Loucy (cell line): Measurements from ENCODE around the gene PALLD.
A peak's percentile ranks its signal among the peaks of the same experiment; 100 is the strongest.

Experiments
- H2AFZ ChIP-seq: fragments of 200-600 bp; sonication (generic); 2 replicates; pipeline ENCODE4 v1.6.0; 2016; ENCODE audit warnings: antibody characterized with exemption, mild to moderate bottlenecking, low read length, moderate library complexity
- H3F3A ChIP-seq: fragments of 200-600 bp; 2 replicates; pipeline ENCODE4 v1.6.0; 2016; ENCODE audit warnings: antibody characterized with exemption, low read depth, mild to moderate bottlenecking
- H3K27me3 ChIP-seq: fragments of 200-600 bp; sonication (generic); 2 replicates; pipeline ENCODE4 v1.6.1; 2014; ENCODE audit warnings: low read length, mild to moderate bottlenecking; ENCODE audit not compliant: insufficient read depth, poor library complexity, severe bottlenecking
- H3K36me3 ChIP-seq: fragments of 200-600 bp; sonication (generic); 2 replicates; pipeline ENCODE4 v1.6.1; 2016; ENCODE audit warnings: low read length; ENCODE audit not compliant: insufficient read depth
- H3K4me1 ChIP-seq: fragments of 200-600 bp; sonication (generic); 2 replicates; pipeline ENCODE4 v1.5.1; 2014; ENCODE audit warnings: low read length, mild to moderate bottlenecking; ENCODE audit not compliant: insufficient read depth, poor library complexity, severe bottlenecking
- H3K4me2 ChIP-seq: fragments of 200-600 bp; sonication (generic); 2 replicates; pipeline ENCODE4 v1.6.0; 2014; ENCODE audit warnings: antibody characterized with exemption, low read length, low read depth, mild to moderate bottlenecking; ENCODE audit not compliant: poor library complexity, severe bottlenecking
- H3K4me3 ChIP-seq: fragments of 200-600 bp; sonication (generic); 2 replicates; pipeline ENCODE4 v1.5.1; 2014; ENCODE audit warnings: low read length, mild to moderate bottlenecking, mixed read lengths; ENCODE audit not compliant: poor library complexity, severe bottlenecking
- H3K79me2 ChIP-seq: fragments of 200-600 bp; sonication (generic); 2 replicates; pipeline ENCODE4 v1.6.1; 2014; ENCODE audit warnings: low read length; ENCODE audit not compliant: insufficient read depth
- H3K9ac ChIP-seq: fragments of 200-600 bp; sonication (generic); 2 replicates; pipeline ENCODE4 v1.6.0; 2014; ENCODE audit warnings: mild to moderate bottlenecking, low read depth, low read length, moderate library complexity; ENCODE audit not compliant: poor library complexity, severe bottlenecking
- H3K9me2 ChIP-seq: fragments of 200-600 bp; sonication (generic); replicated peaks from 2 replicates; pipeline ENCODE4 v1.6.1; 2016; ENCODE audit warnings: low read depth, low read length, mixed read lengths
- H3K9me3 ChIP-seq: fragments of 200-600 bp; sonication (generic); 2 replicates; pipeline ENCODE4 v1.6.1; 2014; ENCODE audit warnings: mild to moderate bottlenecking, antibody characterized with exemption, low read length, low read depth; ENCODE audit not compliant: insufficient read depth
- H4K20me1 ChIP-seq: fragments of 200-600 bp; sonication (generic); 2 replicates; pipeline ENCODE4 v1.6.0; 2014; ENCODE audit warnings: antibody characterized with exemption, low read length, mild to moderate bottlenecking; ENCODE audit not compliant: insufficient read depth, poor library complexity, severe bottlenecking
- CTCF ChIP-seq: fragments of 200-600 bp; sonication (generic); conservative IDR thresholded peaks from 2 replicates; pipeline ENCODE4 v1.5.1; 2014; ENCODE audit warnings: mild to moderate bottlenecking, antibody characterized with exemption, low read length
- EZH2phosphoT487 ChIP-seq: fragments of 200-600 bp; IDR thresholded peaks from 2 replicates; pipeline ENCODE4 v1.6.1; 2018; ENCODE audit warnings: antibody characterized with exemption, mild to moderate bottlenecking, moderate library complexity, borderline replicate concordance

The PALLD gene

GRCh38 chr4:168815379-168816345 is 318.8 kb downstream of the PALLD start:
- no peak overlapping the region for H3K4me3 ChIP-seq
- H3K27me3 ChIP-seq = no peaks in the 10 kb centered on the region
- no peaks in the 10 kb centered on the region for H3F3A ChIP-seq
- no peaks in the 10 kb centered on the region for H3K79me2 ChIP-seq
- TF ChIP-seq EZH2phosphoT487 (no peak), CTCF (no peak)
- peaks cover 29% of the 10 kb centered on the region for H3K4me1 ChIP-seq
- H4K20me1 ChIP-seq = no peaks in the 10 kb centered on the region
- H3K36me3 ChIP-seq = no peaks in the 10 kb centered on the region
- H3K9me2 ChIP-seq = no peaks in the 10 kb centered on the region
- H3K9ac ChIP-seq = no peak overlapping the region
- no peaks in the 10 kb centered on the region for H3K9me3 ChIP-seq
- H3K4me2 ChIP-seq = no peak overlapping the region
- no peak overlapping the region; the same call in 1 of the 2 replicates for H2AFZ ChIP-seq

DNA sequence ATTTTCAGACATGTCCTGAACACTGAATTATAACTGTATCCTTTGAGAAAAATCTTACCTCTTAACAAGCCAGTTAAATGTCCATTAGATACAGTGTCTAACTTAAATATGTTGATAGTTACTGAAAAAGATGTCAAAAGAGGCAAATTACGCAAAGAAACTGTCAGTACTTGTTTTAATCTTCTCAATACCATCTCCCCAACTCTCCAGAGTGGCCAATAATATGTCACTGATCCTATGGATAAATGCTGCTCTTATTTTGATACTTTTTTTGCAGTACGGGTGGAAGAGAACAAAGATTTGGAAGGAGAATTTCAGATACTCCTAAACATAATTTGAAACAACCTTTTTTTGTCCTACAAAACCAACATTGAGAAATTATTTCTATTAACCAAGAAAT is 320.5 kb downstream of the PALLD start:
- Histone ChIP-seq H3K9me2 (no peaks in the 10 kb centered on the region), H3K9me3 (no peaks in the 10 kb centered on the region), H3K79me2 (no peaks in the 10 kb centered on the region), H3K4me3 (peak overlapping the region; percentile 66), H3F3A (no peaks in the 10 kb centered on the region), H3K4me2 (peak overlapping the region; percentile 77), H3K36me3 (no peaks in the 10 kb centered on the region), H4K20me1 (no peaks in the 10 kb centered on the region), H3K27me3 (no peaks in the 10 kb centered on the region), H3K9ac (peak overlapping the region; percentile 60), H3K4me1 (peaks cover 16% of the 10 kb centered on the region), H2AFZ (peak overlapping the region; percentile 98)
- TF ChIP-seq EZH2phosphoT487 = no peak
- no peak for TF ChIP-seq CTCF

DNA sequence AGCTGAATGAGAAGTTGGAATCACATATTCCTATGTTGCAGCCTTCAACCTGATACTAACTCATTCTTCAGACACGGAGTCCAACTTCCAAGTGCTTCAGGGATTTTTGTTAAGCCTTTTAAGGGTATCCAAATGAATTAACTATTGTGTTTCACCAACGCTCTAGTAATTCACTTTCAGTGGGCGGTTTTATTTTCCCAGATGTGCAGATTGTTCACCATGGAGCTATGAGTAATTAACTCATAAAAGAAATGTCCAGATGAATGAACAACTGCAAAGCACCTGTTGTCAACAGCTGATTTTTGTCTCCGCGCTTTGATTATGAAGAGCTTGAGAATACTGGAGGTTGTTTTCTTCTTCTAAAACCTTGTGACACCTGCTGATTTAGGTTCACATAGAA is 325.6 kb downstream of the PALLD start:
- no peaks in the 10 kb centered on the region for H4K20me1 ChIP-seq
- TF ChIP-seq EZH2phosphoT487 (no peak), CTCF (no peak)
- H3K27me3 ChIP-seq = no peaks in the 10 kb centered on the region

More for the DNA sequence above, 325.6 kb downstream of the PALLD start:
- no peak overlapping the region for H3K4me3 ChIP-seq
- no peak overlapping the region for H2AFZ ChIP-seq
- no peaks in the 10 kb centered on the region for H3K79me2 ChIP-seq
- no peak overlapping the region for H3K9ac ChIP-seq
- no peaks in the 10 kb centered on the region for H3K36me3 ChIP-seq
- H3K4me1 ChIP-seq = peaks cover 7% of the 10 kb centered on the region
- H3F3A ChIP-seq = no peaks in the 10 kb centered on the region
- H3K9me2 ChIP-seq = no peaks in the 10 kb centered on the region
- H3K9me3 ChIP-seq = no peaks in the 10 kb centered on the region
- H3K4me2 ChIP-seq = no peak overlapping the region
